HG03064 (cell line): ENCODE measurements around the gene MMP25.
"Not testable (repeated sequence)": the region's sequence is repeated elsewhere in the genome, so short reads cannot be mapped to it uniquely, and the experiment has no call there.

Experiments
- ATAC-seq: cut with Tn5 transposase; IDR thresholded peaks from one replicate; pipeline ENCODE4 v1.9.1; 2021; ENCODE audit warnings: low read depth; ENCODE audit not compliant: unreplicated experiment

The MMP25 gene

GRCh38 chr16:3028716-3029319 is 17.5 kb upstream of the MMP25 start:
- no peak for ATAC-seq

DNA sequence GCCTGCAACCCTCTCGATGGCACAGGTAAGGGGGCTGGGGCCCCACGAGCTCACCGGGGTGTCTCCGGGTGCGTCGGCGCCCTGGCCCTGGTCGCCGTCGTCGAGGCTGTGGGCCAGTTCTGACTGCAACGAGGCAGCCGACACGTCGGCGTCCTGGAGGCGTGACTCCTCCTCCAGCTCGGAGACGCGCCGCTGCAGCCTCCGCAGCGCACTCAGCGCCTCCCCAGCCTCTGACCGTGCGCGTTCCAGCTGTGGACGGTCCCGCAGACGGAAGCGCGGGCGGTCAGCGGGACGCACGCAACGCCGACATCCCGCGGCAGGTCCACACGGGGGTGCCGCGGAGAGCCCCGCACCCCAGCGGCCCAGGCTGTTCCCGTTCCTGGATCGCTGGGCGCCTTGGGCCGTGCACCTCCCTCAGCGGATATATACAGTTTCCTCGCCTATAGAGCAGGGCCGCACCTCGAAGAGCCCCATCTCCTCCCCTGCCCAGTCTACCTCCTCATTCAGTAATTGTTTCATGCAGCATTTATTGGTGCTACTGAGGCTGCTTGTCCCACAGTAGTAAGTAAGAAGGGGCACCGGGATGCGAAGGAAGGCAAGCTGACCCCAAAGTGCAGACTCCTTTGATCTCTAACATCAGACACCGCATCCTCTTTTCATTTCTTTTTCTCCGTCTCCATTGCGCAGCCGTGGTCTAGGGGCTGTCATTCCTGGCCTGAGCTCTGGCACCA is 16.7 kb upstream of the MMP25 start:
- no peak for ATAC-seq

DNA sequence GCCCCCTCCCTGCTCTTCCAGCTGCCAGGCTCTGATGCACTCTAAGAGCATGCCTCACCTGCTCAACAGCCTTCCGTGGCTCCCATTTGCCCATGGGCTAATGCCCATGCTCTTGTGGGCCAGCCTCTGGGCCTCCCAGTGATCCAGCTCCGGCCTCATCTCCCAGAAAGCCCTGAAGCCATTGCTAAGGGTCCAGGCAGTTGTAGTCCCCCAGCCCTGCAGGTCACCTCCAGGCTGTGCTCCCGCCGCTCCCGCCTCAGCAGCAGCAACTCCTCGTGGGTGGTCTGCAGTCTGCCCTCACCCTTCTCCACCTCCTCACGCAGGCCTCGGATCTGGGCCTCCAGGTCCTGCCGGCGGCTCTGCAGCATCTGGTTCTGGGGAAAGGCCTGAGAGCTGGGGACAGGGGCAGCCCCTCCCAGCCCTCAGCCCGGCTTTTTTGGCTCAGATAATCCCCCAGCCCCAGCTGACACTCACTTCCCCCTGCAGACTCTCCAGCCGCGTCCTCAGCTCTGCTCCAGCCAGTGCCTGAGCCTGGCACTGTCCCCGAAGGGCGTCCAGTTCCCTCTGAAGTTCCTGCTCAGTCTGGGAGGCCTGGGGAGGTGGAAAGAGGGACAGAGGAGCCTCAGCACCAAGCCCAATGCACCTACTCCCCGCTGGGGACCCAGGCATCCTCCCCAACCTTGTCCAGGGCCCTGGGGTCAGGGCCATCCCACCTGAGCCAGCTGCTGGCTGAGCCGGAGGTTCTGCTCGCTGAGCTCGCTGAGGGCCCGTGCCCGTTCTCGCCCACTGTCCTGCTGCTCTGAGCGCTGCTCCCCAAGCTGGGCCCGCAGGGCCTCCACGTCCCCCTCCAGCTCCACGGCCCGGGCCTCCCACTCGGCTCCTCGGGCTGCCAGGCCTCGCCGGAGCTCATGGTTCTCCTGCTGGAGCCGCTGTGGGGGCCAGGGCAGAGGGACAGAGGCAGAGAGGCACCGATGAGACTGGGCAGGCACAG is 15.8 kb upstream of the MMP25 start:
- no peak for ATAC-seq

DNA sequence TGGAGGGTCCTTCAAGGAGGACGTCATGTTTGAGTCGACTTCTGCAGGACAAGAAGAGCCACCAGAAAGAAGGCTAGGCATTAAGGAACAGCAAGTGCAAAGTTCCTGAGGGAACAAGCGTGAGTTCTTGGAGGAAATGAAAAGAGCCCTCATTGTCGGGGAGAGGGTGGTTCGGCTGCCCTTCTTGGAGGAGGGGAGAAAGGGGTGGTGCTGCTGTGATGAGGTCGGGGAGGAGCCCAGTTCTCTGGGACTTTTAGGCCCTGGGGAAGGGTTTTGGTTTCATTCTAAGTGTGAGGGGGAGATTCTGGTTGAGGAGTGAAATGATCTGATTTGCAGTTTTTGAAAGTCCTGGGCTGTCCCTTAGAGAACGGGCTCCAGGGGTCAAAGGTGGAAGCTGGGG is 13.7 kb upstream of the MMP25 start:
- ATAC-seq, result no peak

GRCh38 chr16:3035289-3035971 is 10.9 kb upstream of the MMP25 start:
- ATAC-seq, result no peak

DNA sequence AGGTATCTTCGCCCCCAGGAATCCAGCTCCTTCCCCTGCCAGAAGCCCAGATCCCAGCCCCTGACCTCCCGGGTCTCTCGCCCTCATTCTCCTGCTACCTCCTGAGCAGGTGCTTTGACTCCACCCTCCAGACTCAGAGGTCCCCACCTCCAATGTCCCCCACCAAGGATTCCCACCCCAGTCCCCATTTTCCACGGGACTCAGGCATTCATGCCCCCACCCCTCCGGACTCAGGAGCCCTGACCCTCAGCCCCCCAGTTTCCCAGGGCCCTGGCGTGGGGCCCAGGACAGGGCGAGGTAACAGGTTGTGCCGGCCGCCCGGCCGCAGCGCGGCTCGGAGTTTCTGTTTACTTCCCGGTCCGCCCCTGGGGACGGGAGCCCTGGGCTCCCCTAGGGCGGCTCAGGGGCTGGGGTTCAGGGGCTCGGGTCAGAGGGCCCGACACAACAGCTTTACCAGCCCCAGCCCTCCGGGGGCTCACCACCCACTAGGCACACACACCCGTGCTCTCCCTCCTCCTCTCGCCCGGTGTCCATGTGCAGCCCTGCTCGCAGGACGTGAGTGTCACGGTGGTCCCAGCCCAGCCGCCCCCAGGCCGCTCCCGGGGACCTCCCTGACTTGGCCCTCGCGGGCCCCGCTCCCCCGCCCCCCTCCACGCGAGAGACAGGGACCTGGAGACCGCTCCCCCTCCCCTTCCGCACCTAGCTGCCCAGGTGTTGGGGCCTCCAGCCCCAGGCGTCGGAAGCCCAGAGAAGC is 10.2 kb upstream of the MMP25 start:
- ATAC-seq, result no peak

- ATAC-seq, result no peak
Measured at GRCh38 chr16:3036726-3037315, 9.5 kb upstream of the MMP25 start, which contains the start of gene BICDL2. BICDL2 (minus strand) TSS chr16:3036944; CDS start chr16:3035496, 1,448 bp downstream.

- no peak for ATAC-seq
Measured at GRCh38 chr16:3038256-3038655, 8.1 kb upstream of the MMP25 start.

DNA sequence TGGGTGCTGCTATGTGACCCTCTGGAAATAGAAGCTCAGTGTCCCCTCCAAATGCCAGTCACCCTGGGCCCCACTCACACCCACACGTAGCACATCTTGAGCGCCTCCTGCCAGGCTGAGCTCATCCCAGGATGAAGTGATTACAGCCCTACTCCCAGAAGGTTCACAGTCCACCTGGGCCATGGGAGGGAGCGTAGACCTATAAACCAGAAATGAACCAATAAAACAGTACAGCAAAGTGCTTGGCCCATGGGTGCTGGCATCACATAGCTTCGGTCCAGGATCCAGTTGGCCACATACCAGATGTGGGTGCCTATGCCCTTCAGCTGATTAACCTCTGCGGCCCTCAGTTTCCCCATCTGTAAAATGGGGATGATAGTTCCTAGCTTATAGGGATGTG is 7.5 kb upstream of the MMP25 start:
- no peak for ATAC-seq

DNA sequence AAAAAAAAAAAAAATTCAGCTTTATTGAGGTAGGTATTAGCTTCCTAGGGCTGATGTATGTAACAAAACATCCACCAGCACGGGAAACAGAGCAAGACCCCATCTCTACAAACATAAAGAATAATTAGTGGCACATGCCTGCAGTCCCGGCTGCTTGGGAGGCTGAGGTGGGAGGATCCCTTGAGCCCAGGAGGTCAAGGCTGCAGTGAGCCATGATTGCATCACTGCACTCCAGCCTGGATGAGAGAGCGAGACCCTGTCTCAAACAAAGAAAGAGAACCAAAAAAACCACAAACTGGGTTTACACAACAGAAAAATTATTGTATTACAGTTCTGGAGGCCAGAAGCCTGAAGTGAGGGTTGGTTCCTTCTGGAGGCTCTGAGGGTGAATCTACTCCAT is 4.0 kb upstream of the MMP25 start:
- ATAC-seq, result no peak

- ATAC-seq, result no peak
Measured at GRCh38 chr16:3044708-3045107, 1.7 kb upstream of the MMP25 start.

- no peak for ATAC-seq
Measured at GRCh38 chr16:3046641-3047386, 453 bp downstream of the MMP25 start.

DNA sequence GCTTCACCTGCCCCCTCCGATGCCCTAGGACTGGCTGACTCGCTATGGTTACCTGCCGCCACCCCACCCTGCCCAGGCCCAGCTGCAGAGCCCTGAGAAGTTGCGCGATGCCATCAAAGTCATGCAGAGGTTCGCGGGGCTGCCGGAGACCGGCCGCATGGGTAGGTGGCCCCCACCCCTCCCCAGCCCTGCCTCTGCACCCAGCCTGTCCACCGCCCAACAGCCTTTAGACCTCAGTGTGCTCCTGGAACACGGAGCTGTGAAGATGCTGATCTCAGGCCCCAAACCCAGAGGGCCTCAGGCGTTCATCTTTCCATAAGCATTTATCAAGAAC is 993 bp downstream of the MMP25 start:
- ATAC-seq, result no peak

- no peak for ATAC-seq
Measured at GRCh38 chr16:3049921-3050481, 3.6 kb downstream of the MMP25 start.

DNA sequence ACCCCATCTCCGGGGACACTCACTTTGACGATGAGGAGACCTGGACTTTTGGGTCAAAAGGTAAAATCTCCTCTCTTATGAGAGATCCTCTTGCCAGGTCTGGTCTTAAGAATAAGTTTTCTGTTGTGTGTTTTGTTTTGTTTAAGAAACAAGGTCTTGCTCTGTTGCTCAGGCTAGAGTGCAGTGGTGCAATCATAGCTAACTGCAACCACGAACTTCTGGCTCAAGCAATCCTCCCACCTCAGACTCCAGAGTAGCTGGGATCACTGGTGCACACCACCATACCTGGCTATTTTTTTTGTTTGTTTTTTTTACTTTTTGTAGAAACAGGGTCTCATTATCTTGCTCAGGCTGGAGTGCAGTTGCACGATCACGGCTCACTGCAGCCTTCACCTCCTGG is 4.1 kb downstream of the MMP25 start:
- ATAC-seq, result no peak

- no peak for ATAC-seq
Measured at GRCh38 chr16:3051009-3051408, 4.6 kb downstream of the MMP25 start.

- no peak for ATAC-seq
Measured at GRCh38 chr16:3051494-3051893, 5.1 kb downstream of the MMP25 start.

DNA sequence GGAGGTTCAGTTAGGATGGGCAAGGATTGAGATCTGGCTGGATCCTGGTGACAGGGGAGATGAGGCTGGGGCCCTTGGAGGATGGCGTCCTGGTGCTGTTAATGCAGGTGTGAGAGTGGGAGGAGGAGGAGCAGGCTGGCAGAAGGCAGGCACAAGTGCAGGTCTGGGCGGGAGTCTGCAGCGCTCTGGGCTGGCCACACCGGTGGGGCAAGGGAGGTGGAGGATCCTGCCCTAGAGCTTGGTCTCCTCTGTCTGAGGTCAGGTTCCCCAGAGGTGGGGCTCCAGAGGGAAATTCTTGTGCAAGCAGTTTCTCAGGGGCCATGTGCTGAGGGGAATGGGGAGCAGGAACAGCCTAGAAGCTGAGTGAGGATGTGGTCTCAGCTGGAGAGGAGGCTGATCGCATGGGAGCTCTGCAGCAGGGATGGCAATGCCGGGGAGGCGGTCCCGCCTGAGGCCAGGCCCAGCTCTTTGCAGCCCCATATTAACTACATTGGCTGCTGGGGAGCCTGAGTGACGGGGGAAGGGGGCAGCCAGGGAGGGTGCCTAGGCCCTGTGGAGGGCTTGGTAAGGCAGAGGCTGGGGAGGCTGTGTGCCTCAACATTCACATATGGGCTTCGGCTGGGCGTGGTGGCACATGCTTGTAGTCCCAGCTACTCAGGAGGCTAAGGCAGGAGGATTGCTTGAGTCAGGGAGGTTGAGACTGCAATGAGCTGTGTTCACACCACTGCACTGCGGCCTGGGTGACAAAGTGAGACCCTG is 6.4 kb downstream of the MMP25 start:
- ATAC-seq, result not testable (repeated sequence)
